HEK293 (cell line): ENCODE results near the gene XIRP1.
"Not testable (repeated sequence)": the region's sequence is repeated elsewhere in the genome, so short reads cannot be mapped to it uniquely, and the experiment has no call there.

Experiments
- CTCF ChIA-PET: fragments of 350-600 bp; formaldehyde crosslinking; extraction: SDS; loops from one replicate; lab custom pipeline; 2021; ENCODE audit warnings: antibody characterized with exemption; lab: Yijun Ruan, JAX
- POLR2A ChIA-PET: fragments of 300-600 bp; formaldehyde crosslinking; extraction: SDS; loops from one replicate; lab custom pipeline; 2020; ENCODE audit warnings: antibody characterized with exemption, inconsistent platforms; lab: Yijun Ruan, JAX
- H3K27ac ChIP-seq: fragments of 200-500 bp; sonication (Bioruptor generic); 2 replicates; pipeline ENCODE4 v1.5.1; 2014; ENCODE audit warnings: low read depth, low read length, control low read depth, inconsistent platforms; ENCODE audit errors: extremely low read depth
- H3K36me3 ChIP-seq, 2 experiments: fragments of 200-500 bp in 1 of 2; sonication (Bioruptor generic) in 1 of 2; 1 replicate in 1 of 2; 2 replicates in 1 of 2; pipeline ENCODE4 v1.5.1; 2014 to 2017; ENCODE audit warnings: inconsistent platforms in 2 of 2, low read length in 2 of 2; ENCODE audit not compliant: control insufficient read depth in 2 of 2, insufficient read depth in 1 of 2
- H3K4me1 ChIP-seq: fragments of 200-500 bp; sonication (Bioruptor generic); 2 replicates; pipeline ENCODE4 v1.5.1; 2014; ENCODE audit warnings: mild to moderate bottlenecking, low read length, inconsistent platforms; ENCODE audit not compliant: control insufficient read depth, insufficient read depth
- H3K4me3 ChIP-seq: 2 replicates; pipeline ENCODE4 v1.5.1; 2011; ENCODE audit warnings: low read depth, mild to moderate bottlenecking, control low read depth, low read length, moderate library complexity
- H3K9me3 ChIP-seq: fragments of 200-500 bp; sonication (Bioruptor generic); 2 replicates; pipeline ENCODE4 v1.5.1; 2014; ENCODE audit warnings: low read depth, low read length, inconsistent platforms; ENCODE audit not compliant: control insufficient read depth, insufficient read depth
- GLIS2 ChIP-seq: fragments of 450-650 bp; formaldehyde crosslinking; IDR thresholded peaks from 2 replicates; pipeline ENCODE4 v1.5.1; 2016; ENCODE audit warnings: missing biosample characterization, missing genetic modification characterization
- ZNF114 ChIP-seq: fragments of 450-650 bp; formaldehyde crosslinking; IDR thresholded peaks from 2 replicates; pipeline ENCODE4 v1.5.0; 2017; ENCODE audit warnings: missing biosample characterization, missing genetic modification characterization
- ZNF2 ChIP-seq: fragments of 450-650 bp; formaldehyde crosslinking; IDR thresholded peaks from 2 replicates; pipeline ENCODE4 v1.5.1; 2016; ENCODE audit warnings: missing biosample characterization, missing genetic modification characterization
- ZNF335 ChIP-seq: fragments of 450-650 bp; formaldehyde crosslinking; conservative IDR thresholded peaks from 2 replicates; pipeline ENCODE4 v1.5.1; 2016; ENCODE audit warnings: missing biosample characterization, missing genetic modification characterization
- ZNF48 ChIP-seq: fragments of 450-650 bp; formaldehyde crosslinking; IDR thresholded peaks from 2 replicates; pipeline ENCODE4 v1.5.1; 2016; ENCODE audit warnings: missing biosample characterization, missing genetic modification characterization
- ZNF623 ChIP-seq: fragments of 450-650 bp; formaldehyde crosslinking; IDR thresholded peaks from 2 replicates; pipeline ENCODE4 v1.5.1; 2016; ENCODE audit warnings: missing biosample characterization, missing genetic modification characterization
- ZXDB ChIP-seq: fragments of 450-650 bp; formaldehyde crosslinking; IDR thresholded peaks from 2 replicates; pipeline ENCODE4 v1.5.1; 2016; ENCODE audit warnings: missing biosample characterization, missing genetic modification characterization
- TF ChIP-seq, protein P1 (sequence below): fragments of 450-650 bp; formaldehyde crosslinking; IDR thresholded peaks from 2 replicates; pipeline ENCODE4 v1.5.1; 2016; ENCODE audit warnings: missing biosample characterization, missing genetic modification characterization, low read depth
- TF ChIP-seq, protein P2 (sequence below): fragments of 450-650 bp; formaldehyde crosslinking; IDR thresholded peaks from 2 replicates; pipeline ENCODE4 v1.5.0; 2017; ENCODE audit warnings: missing biosample characterization, missing genetic modification characterization, borderline replicate concordance
- TF ChIP-seq, protein P3 (sequence below): fragments of 450-650 bp; formaldehyde crosslinking; IDR thresholded peaks from 2 replicates; pipeline ENCODE4 v1.5.1; 2016; ENCODE audit warnings: missing biosample characterization, missing genetic modification characterization
- TF ChIP-seq, protein P4 (sequence below): fragments of 450-650 bp; formaldehyde crosslinking; IDR thresholded peaks from 2 replicates; pipeline ENCODE4 v1.5.1; 2016; ENCODE audit warnings: missing biosample characterization, missing genetic modification characterization

Gene XIRP1

DNA sequence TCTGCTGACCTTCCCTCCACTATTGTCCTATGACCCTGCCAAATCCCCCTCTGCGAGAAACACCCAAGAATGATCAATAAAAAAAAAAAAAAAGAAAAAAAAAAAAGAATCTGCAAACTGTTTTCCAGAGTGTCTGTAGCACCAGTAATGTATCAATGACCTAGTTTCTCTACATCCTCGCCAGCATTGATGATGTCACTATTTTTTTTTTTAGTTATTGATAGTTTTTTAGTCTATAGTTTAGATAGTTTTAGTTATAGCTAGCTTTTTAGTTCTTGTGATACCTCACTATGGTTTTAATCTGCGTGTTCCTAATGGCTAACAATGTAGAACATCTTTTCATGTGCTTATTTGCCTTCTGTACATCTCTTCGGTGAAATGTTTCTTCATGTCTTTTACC, 36.1 kb upstream of the XIRP1 start:
- H3K36me3 ChIP-seq: no peaks in the 10 kb centered on the region
- POLR2A ChIA-PET: no interaction called here
- no peaks in the 10 kb centered on the region for H3K9me3 ChIP-seq
- no peak overlapping the region for H3K4me3 ChIP-seq
- H3K27ac ChIP-seq: no peak overlapping the region
- H3K4me1 ChIP-seq: no peaks in the 10 kb centered on the region
- TF ChIP-seq GLIS2 (tag by site-specific recombination) (no peak), ZNF114 (no peak), ZNF623 (tag by site-specific recombination) (no peak), ZNF48 (no peak)
- TF ChIP-seq, protein P1, sequence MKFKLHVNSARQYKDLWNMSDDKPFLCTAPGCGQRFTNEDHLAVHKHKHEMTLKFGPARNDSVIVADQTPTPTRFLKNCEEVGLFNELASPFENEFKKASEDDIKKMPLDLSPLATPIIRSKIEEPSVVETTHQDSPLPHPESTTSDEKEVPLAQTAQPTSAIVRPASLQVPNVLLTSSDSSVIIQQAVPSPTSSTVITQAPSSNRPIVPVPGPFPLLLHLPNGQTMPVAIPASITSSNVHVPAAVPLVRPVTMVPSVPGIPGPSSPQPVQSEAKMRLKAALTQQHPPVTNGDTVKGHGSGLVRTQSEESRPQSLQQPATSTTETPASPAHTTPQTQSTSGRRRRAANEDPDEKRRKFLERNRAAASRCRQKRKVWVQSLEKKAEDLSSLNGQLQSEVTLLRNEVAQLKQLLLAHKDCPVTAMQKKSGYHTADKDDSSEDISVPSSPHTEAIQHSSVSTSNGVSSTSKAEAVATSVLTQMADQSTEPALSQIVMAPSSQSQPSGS (tag by site-specific recombination): peak; percentile 62
- TF ChIP-seq, protein P2, sequence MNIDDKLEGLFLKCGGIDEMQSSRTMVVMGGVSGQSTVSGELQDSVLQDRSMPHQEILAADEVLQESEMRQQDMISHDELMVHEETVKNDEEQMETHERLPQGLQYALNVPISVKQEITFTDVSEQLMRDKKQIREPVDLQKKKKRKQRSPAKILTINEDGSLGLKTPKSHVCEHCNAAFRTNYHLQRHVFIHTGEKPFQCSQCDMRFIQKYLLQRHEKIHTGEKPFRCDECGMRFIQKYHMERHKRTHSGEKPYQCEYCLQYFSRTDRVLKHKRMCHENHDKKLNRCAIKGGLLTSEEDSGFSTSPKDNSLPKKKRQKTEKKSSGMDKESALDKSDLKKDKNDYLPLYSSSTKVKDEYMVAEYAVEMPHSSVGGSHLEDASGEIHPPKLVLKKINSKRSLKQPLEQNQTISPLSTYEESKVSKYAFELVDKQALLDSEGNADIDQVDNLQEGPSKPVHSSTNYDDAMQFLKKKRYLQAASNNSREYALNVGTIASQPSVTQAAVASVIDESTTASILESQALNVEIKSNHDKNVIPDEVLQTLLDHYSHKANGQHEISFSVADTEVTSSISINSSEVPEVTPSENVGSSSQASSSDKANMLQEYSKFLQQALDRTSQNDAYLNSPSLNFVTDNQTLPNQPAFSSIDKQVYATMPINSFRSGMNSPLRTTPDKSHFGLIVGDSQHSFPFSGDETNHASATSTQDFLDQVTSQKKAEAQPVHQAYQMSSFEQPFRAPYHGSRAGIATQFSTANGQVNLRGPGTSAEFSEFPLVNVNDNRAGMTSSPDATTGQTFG (tag by site-specific recombination): no peak
- TF ChIP-seq, protein P3, sequence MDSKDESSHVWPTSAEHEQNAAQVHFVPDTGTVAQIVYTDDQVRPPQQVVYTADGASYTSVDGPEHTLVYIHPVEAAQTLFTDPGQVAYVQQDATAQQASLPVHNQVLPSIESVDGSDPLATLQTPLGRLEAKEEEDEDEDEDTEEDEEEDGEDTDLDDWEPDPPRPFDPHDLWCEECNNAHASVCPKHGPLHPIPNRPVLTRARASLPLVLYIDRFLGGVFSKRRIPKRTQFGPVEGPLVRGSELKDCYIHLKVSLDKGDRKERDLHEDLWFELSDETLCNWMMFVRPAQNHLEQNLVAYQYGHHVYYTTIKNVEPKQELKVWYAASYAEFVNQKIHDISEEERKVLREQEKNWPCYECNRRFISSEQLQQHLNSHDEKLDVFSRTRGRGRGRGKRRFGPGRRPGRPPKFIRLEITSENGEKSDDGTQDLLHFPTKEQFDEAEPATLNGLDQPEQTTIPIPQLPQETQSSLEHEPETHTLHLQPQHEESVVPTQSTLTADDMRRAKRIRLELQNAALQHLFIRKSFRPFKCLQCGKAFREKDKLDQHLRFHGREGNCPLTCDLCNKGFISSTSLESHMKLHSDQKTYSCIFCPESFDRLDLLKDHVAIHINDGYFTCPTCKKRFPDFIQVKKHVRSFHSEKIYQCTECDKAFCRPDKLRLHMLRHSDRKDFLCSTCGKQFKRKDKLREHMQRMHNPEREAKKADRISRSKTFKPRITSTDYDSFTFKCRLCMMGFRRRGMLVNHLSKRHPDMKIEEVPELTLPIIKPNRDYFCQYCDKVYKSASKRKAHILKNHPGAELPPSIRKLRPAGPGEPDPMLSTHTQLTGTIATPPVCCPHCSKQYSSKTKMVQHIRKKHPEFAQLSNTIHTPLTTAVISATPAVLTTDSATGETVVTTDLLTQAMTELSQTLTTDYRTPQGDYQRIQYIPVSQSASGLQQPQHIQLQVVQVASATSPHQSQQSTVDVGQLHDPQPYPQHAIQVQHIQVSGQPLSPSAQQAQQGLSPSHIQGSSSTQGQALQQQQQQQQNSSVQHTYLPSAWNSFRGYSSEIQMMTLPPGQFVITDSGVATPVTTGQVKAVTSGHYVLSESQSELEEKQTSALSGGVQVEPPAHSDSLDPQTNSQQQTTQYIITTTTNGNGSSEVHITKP: no peak
- CTCF ChIA-PET: no interaction called here

DNA sequence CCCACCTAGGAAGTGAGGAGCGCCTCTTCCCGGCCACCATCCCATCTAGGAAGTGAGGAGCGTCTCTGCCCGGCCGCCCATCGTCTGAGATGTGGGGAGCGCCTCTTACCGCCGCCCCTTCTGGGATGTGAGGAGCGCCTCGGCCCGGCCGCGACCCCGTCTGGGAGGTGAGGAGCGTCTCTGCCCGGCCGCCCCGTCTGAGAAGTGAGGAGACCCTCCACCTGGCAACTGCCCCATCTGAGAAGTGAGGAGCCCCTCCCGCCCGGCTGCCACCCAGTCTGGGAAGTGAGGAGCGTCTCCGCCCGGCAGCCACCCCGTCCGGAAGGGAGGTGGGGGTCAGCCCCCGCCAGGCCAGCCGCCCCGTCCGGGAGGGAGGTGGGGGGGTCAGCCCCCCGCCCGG, 35.2 kb upstream of the XIRP1 start:
- POLR2A ChIA-PET: not testable (repeated sequence)

DNA sequence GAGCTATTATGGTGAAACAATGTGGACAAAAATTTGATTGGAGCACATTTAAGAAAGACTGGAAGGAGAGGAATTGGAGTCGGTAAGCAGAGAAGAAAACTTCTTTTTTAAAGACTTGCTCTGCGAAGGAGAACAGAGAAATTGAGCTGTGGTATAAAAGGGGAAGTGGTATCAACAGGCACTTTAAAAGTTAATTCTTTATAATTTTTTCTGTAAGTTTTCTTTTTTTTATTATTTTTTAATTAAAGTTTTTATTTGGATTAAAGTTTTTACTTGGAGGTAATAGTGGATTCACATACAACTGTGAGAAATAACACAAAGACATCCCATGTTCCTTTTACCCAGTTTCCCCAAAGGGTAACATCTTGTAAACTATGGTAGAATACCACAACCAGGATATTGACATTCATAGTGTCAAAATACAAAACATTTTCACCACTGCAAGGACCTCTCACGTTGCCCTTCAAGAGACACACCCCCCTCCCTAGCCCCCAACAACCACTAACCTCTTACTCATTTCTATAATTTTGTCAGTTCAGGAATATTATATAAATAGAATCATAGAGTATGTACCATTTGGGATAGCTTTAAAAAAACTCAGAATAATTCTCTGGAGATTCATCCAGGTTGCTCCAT, 33.8 kb upstream of the XIRP1 start:
- Histone ChIP-seq H3K9me3 (no peaks in the 10 kb centered on the region), H3K4me3 (no peak overlapping the region), H3K36me3 (no peaks in the 10 kb centered on the region), H3K27ac (no peak overlapping the region), H3K4me1 (no peaks in the 10 kb centered on the region)
- ChIA-PET CTCF (no interaction called here), POLR2A (no interaction called here)
- TF ChIP-seq ZNF335 (tag by site-specific recombination) (no peak), ZXDB (no peak), ZNF2 (tag by site-specific recombination) (no peak)
- TF ChIP-seq, protein P4, sequence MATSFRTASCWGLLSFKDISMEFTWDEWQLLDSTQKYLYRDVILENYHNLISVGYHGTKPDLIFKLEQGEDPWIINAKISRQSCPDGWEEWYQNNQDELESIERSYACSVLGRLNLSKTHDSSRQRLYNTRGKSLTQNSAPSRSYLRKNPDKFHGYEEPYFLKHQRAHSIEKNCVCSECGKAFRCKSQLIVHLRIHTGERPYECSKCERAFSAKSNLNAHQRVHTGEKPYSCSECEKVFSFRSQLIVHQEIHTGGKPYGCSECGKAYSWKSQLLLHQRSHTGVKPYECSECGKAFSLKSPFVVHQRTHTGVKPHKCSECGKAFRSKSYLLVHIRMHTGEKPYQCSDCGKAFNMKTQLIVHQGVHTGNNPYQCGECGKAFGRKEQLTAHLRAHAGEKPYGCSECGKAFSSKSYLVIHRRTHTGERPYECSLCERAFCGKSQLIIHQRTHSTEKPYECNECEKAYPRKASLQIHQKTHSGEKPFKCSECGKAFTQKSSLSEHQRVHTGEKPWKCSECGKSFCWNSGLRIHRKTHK: no peak

More for the DNA sequence above, 35.2 kb upstream of the XIRP1 start:
- H3K4me1 ChIP-seq, H3K36me3 ChIP-seq, H3K9me3 ChIP-seq, H3K4me3 ChIP-seq, H3K27ac ChIP-seq, CTCF ChIA-PET: not testable (repeated sequence)
